Measurements from ENCODE around the gene RPL9. TPM values are rescaled to one million over a fixed set of nuclear protein-coding genes. Genes with fewer than 3 reads are reported as not detected.

Gene RPL9
- total RNA-seq, 1 donor from 2014 or later = 763 TPM

DNA sequence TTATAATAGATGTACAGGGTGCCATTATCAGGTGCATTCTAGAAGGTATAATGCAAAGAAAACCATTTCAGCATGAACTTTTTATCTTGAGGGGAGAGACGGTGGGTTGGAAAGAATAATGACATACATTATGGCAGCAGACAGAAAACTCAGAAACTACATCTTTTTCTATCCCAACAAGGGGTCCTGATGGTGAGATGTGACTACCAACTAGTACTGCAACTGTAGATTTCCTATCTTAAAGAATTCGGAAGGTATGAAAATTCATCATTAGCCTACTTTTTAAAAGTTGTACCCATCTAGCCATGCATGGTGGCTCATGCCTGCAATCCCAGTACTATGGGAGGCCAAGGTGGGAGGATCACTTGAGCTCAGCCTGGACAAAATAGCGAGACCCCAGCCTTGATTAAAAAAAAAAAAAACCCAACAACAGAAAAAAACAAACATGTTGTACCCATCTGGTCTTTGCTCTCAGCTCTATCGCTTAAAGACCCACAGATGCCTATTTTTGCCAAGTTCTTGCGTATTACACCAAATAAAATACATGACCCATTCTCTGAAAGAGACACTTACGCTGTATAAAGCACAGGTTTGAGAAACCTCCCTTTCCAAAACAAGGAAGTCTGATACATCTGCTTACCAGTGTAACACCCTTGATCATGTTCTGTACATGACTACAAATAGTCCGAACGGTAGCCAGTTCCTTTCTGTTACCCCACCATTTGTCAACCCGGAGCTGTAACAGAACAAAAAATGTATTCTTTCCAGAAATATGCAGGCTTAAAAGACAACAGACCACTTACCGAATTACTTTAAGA is 1.6 kb downstream of the RPL9 start:
- Histone ChIP-seq H3K4me3 (peak overlapping the region; percentile 78), H3K27me3 (ENCODE audit: low read depth) (no peaks in the 10 kb centered on the region), H3K4me1 (peaks cover 52% of the 10 kb centered on the region), H3K27ac (replicated peaks) (peak overlapping the region; percentile 91), H3K36me3 (peaks cover 68% of the 10 kb centered on the region), H3K9me3 (replicated peaks) (no peaks in the 10 kb centered on the region)
- TF ChIP-seq, protein P1, sequence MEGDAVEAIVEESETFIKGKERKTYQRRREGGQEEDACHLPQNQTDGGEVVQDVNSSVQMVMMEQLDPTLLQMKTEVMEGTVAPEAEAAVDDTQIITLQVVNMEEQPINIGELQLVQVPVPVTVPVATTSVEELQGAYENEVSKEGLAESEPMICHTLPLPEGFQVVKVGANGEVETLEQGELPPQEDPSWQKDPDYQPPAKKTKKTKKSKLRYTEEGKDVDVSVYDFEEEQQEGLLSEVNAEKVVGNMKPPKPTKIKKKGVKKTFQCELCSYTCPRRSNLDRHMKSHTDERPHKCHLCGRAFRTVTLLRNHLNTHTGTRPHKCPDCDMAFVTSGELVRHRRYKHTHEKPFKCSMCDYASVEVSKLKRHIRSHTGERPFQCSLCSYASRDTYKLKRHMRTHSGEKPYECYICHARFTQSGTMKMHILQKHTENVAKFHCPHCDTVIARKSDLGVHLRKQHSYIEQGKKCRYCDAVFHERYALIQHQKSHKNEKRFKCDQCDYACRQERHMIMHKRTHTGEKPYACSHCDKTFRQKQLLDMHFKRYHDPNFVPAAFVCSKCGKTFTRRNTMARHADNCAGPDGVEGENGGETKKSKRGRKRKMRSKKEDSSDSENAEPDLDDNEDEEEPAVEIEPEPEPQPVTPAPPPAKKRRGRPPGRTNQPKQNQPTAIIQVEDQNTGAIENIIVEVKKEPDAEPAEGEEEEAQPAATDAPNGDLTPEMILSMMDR (IDR thresholded peaks at IDR 0.05; ENCODE audit: borderline replicate concordance) = no peak
- intact Hi-C loops (cut with micrococcal nuclease) = no loop called here
- DNase-seq = no peak

DNA sequence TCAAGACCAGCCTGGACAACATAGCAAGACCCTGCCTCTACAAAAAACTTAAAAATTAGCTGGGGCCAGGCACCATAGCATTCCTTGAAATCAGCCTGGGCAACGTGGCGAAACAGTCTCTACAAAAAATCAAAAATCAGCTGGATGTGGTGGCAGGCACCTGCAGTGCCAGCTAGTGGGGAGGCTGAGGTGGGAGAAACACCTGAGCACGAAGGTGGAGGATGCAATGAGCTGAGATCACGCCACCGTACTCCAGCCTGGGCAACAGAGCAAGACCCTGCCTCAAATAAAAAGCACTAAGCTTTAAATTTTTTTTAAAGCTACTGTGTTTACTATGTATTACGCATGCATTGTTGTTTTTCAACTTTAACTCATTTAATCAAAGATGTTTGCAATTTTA is 3.2 kb downstream of the RPL9 start:
- H3K9me3 ChIP-seq (replicated peaks) = no peaks in the 10 kb centered on the region
- H3K4me3 ChIP-seq = no peak overlapping the region
- no peak overlapping the region for H3K27ac ChIP-seq (replicated peaks)
- no peaks in the 10 kb centered on the region for H3K27me3 ChIP-seq (ENCODE audit: low read depth)
- DNase-seq = no peak
- peaks cover 52% of the 10 kb centered on the region for H3K4me1 ChIP-seq
- TF ChIP-seq, protein P1 (IDR thresholded peaks at IDR 0.05; ENCODE audit: borderline replicate concordance) = no peak
- H3K36me3 ChIP-seq = peaks cover 69% of the 10 kb centered on the region
- intact Hi-C loops (cut with micrococcal nuclease) = no loop called here

DNA sequence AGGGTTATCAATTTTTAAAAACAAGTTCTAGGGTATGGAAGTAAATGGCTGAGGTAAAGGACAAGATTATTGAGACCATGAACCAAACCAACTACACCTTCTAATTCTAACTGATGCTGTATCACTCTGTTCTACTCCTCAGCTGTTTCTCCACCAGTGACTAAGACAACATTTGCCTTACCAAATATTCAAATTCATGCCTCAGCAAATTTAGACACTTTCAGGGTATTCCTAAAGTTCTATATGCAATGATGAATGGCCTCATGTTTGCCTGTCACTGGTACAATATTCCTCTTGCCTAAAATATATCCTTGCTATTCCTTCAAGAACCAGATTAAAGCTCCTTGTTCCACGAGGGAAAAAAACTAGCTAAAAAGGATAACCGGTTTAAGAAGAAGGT is 5.0 kb downstream of the RPL9 start:
- H3K27me3 ChIP-seq (ENCODE audit: low read depth) = no peaks in the 10 kb centered on the region
- H3K36me3 ChIP-seq = peaks cover 69% of the 10 kb centered on the region
- no peak overlapping the region for H3K4me3 ChIP-seq
- intact Hi-C loops (cut with micrococcal nuclease) = no loop called here
- no peak overlapping the region for H3K27ac ChIP-seq (replicated peaks)
- peaks cover 38% of the 10 kb centered on the region for H3K4me1 ChIP-seq
- no peak for DNase-seq
- TF ChIP-seq, protein P1 (IDR thresholded peaks at IDR 0.05; ENCODE audit: borderline replicate concordance) = no peak
- no peaks in the 10 kb centered on the region for H3K9me3 ChIP-seq (replicated peaks)

DNA sequence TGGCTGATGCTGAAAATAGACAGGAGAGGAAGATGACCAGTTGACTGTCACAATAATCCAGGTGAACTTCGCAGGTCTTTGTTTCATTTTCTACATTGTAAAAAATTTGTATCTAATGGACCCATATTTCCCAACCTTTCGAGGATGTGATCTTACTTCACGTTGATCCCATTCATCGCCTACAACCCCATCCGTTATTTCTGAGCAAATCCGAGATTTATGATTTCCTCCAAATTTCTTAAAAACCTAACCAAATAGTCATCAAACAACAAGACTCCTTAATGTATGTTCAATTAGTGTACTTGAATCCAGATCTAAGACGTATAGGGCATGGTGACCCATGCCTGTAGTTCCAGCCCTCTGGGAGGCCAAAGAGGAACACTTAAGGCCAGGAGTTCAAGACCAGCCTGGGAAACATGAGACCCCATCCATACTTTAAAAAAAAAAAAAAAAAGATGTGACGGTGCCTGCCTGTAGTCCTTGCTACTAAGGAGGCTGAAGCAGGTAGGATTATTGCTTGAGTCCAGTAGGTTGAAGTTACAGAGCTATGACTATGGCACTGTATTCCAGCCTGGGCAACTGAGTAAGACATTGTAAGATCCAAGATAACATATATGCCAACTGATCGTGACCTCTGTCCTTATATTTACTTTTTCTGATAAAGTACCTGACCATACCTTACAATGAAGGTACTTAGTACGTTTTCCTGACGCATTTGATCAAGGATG is 5.7 kb downstream of the RPL9 start:
- H3K27me3 ChIP-seq (ENCODE audit: low read depth) = no peaks in the 10 kb centered on the region
- TF ChIP-seq, protein P1 (IDR thresholded peaks at IDR 0.05; ENCODE audit: borderline replicate concordance) = no peak
- intact Hi-C loops (cut with micrococcal nuclease) = no loop called here
- H3K9me3 ChIP-seq (replicated peaks) = no peaks in the 10 kb centered on the region
- no peak overlapping the region for H3K27ac ChIP-seq (replicated peaks)
- peaks cover 31% of the 10 kb centered on the region for H3K4me1 ChIP-seq
- peaks cover 69% of the 10 kb centered on the region for H3K36me3 ChIP-seq
- no peak overlapping the region for H3K4me3 ChIP-seq
- no peak for DNase-seq

DNA sequence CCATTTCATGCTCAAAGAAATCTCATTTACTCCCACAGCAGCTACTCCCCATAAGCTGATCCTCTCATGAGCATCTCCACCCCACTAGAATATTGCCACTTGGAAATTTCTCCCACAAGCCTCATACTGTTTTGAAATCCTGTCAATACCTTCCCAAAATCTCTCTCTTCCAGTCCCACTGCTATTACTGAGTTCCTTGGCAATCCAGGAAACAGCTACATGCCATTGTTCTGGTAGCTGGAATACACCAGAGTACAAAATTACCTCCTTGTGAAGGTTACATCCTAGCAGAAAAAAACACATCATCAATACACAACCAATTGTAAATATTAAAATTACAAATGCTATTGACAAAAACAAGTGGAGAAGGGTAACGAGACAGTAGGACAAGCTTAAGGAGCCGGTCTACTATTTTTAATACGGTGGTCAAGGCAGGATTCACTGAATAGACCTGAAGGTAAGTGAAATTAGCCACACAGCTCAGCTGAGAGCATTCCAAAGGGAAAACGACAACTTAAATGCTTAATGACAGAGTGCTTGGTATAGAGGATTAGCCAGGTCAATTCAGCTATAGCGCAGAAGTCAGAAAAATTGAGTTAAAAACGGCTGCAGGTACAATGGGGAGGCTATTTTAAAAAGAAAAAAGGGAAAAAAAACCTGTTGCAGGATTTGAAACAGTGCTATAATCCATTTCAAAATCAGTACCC is 6.4 kb downstream of the RPL9 start:
- peaks cover 63% of the 10 kb centered on the region for H3K36me3 ChIP-seq
- H3K27me3 ChIP-seq (ENCODE audit: low read depth) = no peaks in the 10 kb centered on the region
- intact Hi-C loops (cut with micrococcal nuclease) = no loop called here
- H3K4me3 ChIP-seq = no peak overlapping the region
- TF ChIP-seq, protein P1 (IDR thresholded peaks at IDR 0.05; ENCODE audit: borderline replicate concordance) = no peak
- peaks cover 26% of the 10 kb centered on the region for H3K4me1 ChIP-seq
- no peak overlapping the region for H3K27ac ChIP-seq (replicated peaks)
- no peak for DNase-seq
- H3K9me3 ChIP-seq (replicated peaks) = no peaks in the 10 kb centered on the region

All from left ventricle myocardium inferior (tissue), 1 donor.